ENCODE measurements around the gene ALKBH3. TPM values are rescaled to one million over a fixed set of nuclear protein-coding genes. Genes with fewer than 3 reads are reported as not detected.

Gene ALKBH3
- total and polyA plus RNA-seq, 2 donors (not counting 3 experiments of a cell fraction or from before 2014, with no cell fraction given), result 28.0 to 34.7 TPM

DNA sequence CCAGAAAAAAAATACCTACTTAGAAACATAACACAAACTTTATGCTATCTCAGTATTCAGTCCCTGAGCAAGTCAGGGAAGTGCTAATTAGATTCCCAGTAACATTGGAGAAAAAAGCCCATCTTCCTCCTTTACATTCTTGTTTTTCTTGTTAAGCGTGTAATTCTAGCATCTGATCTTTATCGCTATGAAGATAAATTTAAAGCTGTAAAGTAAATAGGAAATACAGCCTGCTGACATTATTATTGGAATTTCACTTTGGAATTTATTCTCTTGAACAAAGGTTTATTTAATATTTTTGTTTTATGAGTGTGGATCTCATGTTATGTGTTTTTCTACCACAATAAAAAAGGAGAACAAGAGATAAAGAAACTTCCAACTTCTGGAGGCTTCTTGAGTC, 13.9 kb downstream of the ALKBH3 start:
- no peaks in the 10 kb centered on the region for H3K9me3 ChIP-seq (replicated peaks; ENCODE audit: control insufficient read depth, insufficient read depth, low read length)
- CTCF ChIA-PET, result interaction anchor here (0.8 to 1.4 kb wide), 3 partner anchors 48 to 142 kb away, joined by 3 to 4 read pairs (median 3); partner anchors contain the start of gene C11orf96
- H3K4me3 ChIP-seq (replicated peaks in 1 of 3; ENCODE audit: insufficient read depth in 1 of 3, low read depth in 1 of 3, low read length in 3 of 3), result no peak overlapping the region
- no peak for DNase-seq (ENCODE audit: low read depth, low spot score)
- dilution Hi-C loops (cut with MboI; ENCODE audit: extremely low pct_ligation_motif_present, low sequenced_read_pairs), result no loop called here
- no TSS peak for BruUV-seq (replicated peaks)
- no peak for FAIRE-seq
- H4K20me1 ChIP-seq (replicated peaks; ENCODE audit: control insufficient read depth, extremely low read depth, insufficient read depth, low read length), result no peaks in the 10 kb centered on the region
- H3K9ac ChIP-seq (replicated peaks; ENCODE audit: extremely low read depth, insufficient read depth, low read length), result no peak overlapping the region
- H3K79me2 ChIP-seq (ENCODE audit: control insufficient read depth, insufficient read depth, low read length), result no peaks in the 10 kb centered on the region
- no peak overlapping the region for H3K4me2 ChIP-seq (ENCODE audit: insufficient read depth, low read length)
- TF ChIP-seq POLR2A (IDR thresholded peaks at IDR 0.05; ENCODE audit: low read depth, low read length), result no peak
- TF ChIP-seq, protein P1, sequence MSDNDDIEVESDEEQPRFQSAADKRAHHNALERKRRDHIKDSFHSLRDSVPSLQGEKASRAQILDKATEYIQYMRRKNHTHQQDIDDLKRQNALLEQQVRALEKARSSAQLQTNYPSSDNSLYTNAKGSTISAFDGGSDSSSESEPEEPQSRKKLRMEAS (IDR thresholded peaks at IDR 0.05; ENCODE audit: insufficient read depth, insufficient read length), result no peak
- TF ChIP-seq JUN (IDR thresholded peaks at IDR 0.05; ENCODE audit: borderline replicate concordance, insufficient read depth, insufficient read length, low read depth), result no peak
- no peak for TF ChIP-seq EZH2 (IDR thresholded peaks at IDR 0.05; ENCODE audit: borderline replicate concordance, low read depth, low read length, severe bottlenecking)
- no peak for TF ChIP-seq FOS (IDR thresholded peaks at IDR 0.05; ENCODE audit: borderline replicate concordance, insufficient read depth, low read length)
- no peak for TF ChIP-seq GATA2 (IDR thresholded peaks at IDR 0.05; ENCODE audit: insufficient read depth, insufficient read length, low read depth, low read length)
- TF ChIP-seq, protein P2, sequence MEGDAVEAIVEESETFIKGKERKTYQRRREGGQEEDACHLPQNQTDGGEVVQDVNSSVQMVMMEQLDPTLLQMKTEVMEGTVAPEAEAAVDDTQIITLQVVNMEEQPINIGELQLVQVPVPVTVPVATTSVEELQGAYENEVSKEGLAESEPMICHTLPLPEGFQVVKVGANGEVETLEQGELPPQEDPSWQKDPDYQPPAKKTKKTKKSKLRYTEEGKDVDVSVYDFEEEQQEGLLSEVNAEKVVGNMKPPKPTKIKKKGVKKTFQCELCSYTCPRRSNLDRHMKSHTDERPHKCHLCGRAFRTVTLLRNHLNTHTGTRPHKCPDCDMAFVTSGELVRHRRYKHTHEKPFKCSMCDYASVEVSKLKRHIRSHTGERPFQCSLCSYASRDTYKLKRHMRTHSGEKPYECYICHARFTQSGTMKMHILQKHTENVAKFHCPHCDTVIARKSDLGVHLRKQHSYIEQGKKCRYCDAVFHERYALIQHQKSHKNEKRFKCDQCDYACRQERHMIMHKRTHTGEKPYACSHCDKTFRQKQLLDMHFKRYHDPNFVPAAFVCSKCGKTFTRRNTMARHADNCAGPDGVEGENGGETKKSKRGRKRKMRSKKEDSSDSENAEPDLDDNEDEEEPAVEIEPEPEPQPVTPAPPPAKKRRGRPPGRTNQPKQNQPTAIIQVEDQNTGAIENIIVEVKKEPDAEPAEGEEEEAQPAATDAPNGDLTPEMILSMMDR (IDR thresholded peaks at IDR 0.05; ENCODE audit: extremely low read depth in 1 of 2, insufficient read depth in 1 of 2, low read depth in 1 of 2, low read length in 2 of 2), result no peak
- TF ChIP-seq POLR2AphosphoS5 (IDR thresholded peaks at IDR 0.05; ENCODE audit: insufficient read depth, low read depth, low read length), result no peak
- no peak for TF ChIP-seq MYC (IDR thresholded peaks at IDR 0.05; ENCODE audit: low read depth, low read length)
- peaks cover 15% of the 10 kb centered on the region for H3K4me1 ChIP-seq (ENCODE audit: control insufficient read depth, extremely low read depth, insufficient read depth, low read length)
- H3K27ac ChIP-seq (ENCODE audit: insufficient read depth, low read depth, low read length), result no peak overlapping the region
- no peak overlapping the region for H2AFZ ChIP-seq (ENCODE audit: low read depth, low read length)
- no peaks in the 10 kb centered on the region for H3K9me1 ChIP-seq (replicated peaks; ENCODE audit: control insufficient read depth, extremely low read depth, insufficient read depth, low read length)
- H3K36me3 ChIP-seq (ENCODE audit: control insufficient read depth in 2 of 2, extremely low read depth in 1 of 2, insufficient read depth in 2 of 2, low read length in 2 of 2), result peaks cover 8 to 17% of the 10 kb centered on the region in 2 experiments
- POLR2A ChIA-PET, result no interaction called here
- H3K27me3 ChIP-seq (ENCODE audit: control insufficient read depth in 2 of 2, insufficient read depth in 2 of 2, low read length in 2 of 2), result no peaks in the 10 kb centered on the region
- intact Hi-C loops (cut with micrococcal nuclease), result no loop called here

All from endothelial cell of umbilical vein (primary cell).